HL-60 (cell line): ENCODE data around the gene PCDH15.

Source experiments
- GABPA ChIP-seq: IDR thresholded peaks from 2 replicates; pipeline ENCODE4 v1.6.1; 2012; ENCODE audit warnings: low read depth
- POLR2AphosphoS5 ChIP-seq: IDR thresholded peaks from 2 replicates; pipeline ENCODE4 v1.6.1; 2012; ENCODE audit warnings: low read depth

- TF ChIP-seq GABPA: no peak
- TF ChIP-seq POLR2AphosphoS5: no peak
Observed at GRCh38 chr10:53977267-53977666, 823.8 kb downstream of the PCDH15 start.
